K562 (cell line): Measurements from ENCODE around the gene RMI1. TPM values are rescaled to one million over a fixed set of nuclear protein-coding genes. Genes with fewer than 3 reads are reported as not detected.

ENCODE experiments used
- ARID1B ChIP-seq: fragments of 450-650 bp; IDR thresholded peaks from 2 replicates; pipeline ENCODE4 v1.6.1; 2016; ENCODE audit warnings: antibody characterized with exemption, mild to moderate bottlenecking, inconsistent platforms
- BRF2 ChIP-seq: IDR thresholded peaks from 3 replicates; pipeline ENCODE4 v1.6.1; 2011; ENCODE audit warnings: borderline replicate concordance, mild to moderate bottlenecking; ENCODE audit not compliant: insufficient read length, insufficient read depth
- CBFB ChIP-seq: sonication (generic); formaldehyde crosslinking; IDR thresholded peaks from 2 replicates; pipeline ENCODE4 v1.4.0; 2020; ENCODE audit warnings: mild to moderate bottlenecking, missing genetic modification reagents
- DNMT1 ChIP-seq: fragments of 450-650 bp; IDR thresholded peaks from 2 replicates; pipeline ENCODE4 v1.6.1; 2016; ENCODE audit warnings: antibody characterized with exemption, mild to moderate bottlenecking
- ERF ChIP-seq: fragments of 450-650 bp; formaldehyde crosslinking; IDR thresholded peaks from 2 replicates; pipeline ENCODE4 v1.4.0; 2020; ENCODE audit warnings: mild to moderate bottlenecking, mixed read lengths
- HBP1 ChIP-seq: fragments of 450-650 bp; formaldehyde crosslinking; IDR thresholded peaks from 2 replicates; pipeline ENCODE4 v1.4.0; 2022; ENCODE audit warnings: missing genetic modification characterization
- NR4A1 ChIP-seq, 2 experiments: fragments of 250-450 bp in 1 of 2; fragments of 450-650 bp in 1 of 2; sonication (Bioruptor Pico) in 1 of 2; IDR thresholded peaks; 2 replicates each; pipeline versions ENCODE4 v1.4.0 to v1.6.1; 2016 to 2020; ENCODE audit warnings: mild to moderate bottlenecking in 2 of 2, missing compliant biosample characterization in 1 of 2, missing genetic modification characterization in 1 of 2, moderate library complexity in 1 of 2
- RAD21 ChIP-seq, 2 experiments: fragments of 250-450 bp in 1 of 2; fragments of 450-650 bp in 1 of 2; sonication (Bioruptor Pico) in 1 of 2; formaldehyde crosslinking in 1 of 2; IDR thresholded peaks in 1 of 2; conservative IDR thresholded peaks in 1 of 2; 2 replicates each; pipeline versions ENCODE4 v1.4.0 to v1.8.0; 2020 to 2022; ENCODE audit warnings: mild to moderate bottlenecking in 2 of 2, moderate library complexity in 1 of 2
- REST ChIP-seq, 2 experiments: fragments of 450-650 bp; formaldehyde crosslinking in 1 of 2; IDR thresholded peaks; 2 replicates each; pipeline versions ENCODE4 v1.4.0 to v1.6.1; 2014 to 2020; ENCODE audit warnings: mild to moderate bottlenecking in 2 of 2, borderline replicate concordance in 1 of 2, low read depth in 1 of 2
- SPI1 ChIP-seq: IDR thresholded peaks from 2 replicates; pipeline ENCODE4 v1.6.1; 2011; ENCODE audit warnings: low read depth, low read length, control low read depth, borderline replicate concordance
- TBP ChIP-seq: optimal IDR thresholded peaks from 2 replicates; pipeline ENCODE3; 2011; ENCODE audit warnings: low read depth, low read length, improper control_type of control experiment
- TGIF2 ChIP-seq: sonication (generic); formaldehyde crosslinking; IDR thresholded peaks from 2 replicates; pipeline ENCODE4 v1.8.1; 2022; ENCODE audit warnings: mild to moderate bottlenecking, missing genetic modification reagents, moderate library complexity
- THRB ChIP-seq: fragments of 450-650 bp; formaldehyde crosslinking; conservative IDR thresholded peaks from 2 replicates; pipeline ENCODE4 v1.4.0; 2022; ENCODE audit warnings: mild to moderate bottlenecking, missing genetic modification characterization
- polyA plus RNA-seq, 8 experiments: library from polyadenylated mRNA; depleted of rRNA in 4 of 8; stranded (reverse) in 5 of 8; unstranded in 3 of 8; fragments of >200 nt; fragmentation: Nextera tagmentation in 2 of 8; fragmentation: Illumina TruSeq in 1 of 8; extraction: Ambion mirVana in 2 of 8; extraction: Trizol in 1 of 8; gene quantifications; 2 replicates each; pipeline versions ENCODE4 v1.2.1 to v1.2.3, GENCODE V29; 2011 to 2014; ENCODE audit warnings: inconsistent platforms in 1 of 8, missing spikeins in 1 of 8
- total RNA-seq, 7 experiments: library from RNA; depleted of rRNA in 6 of 7; stranded (reverse); fragments of >200 nt in 6 of 7; fragmentation: Illumina TruSeq in 2 of 7; extraction: Trizol in 2 of 7; gene quantifications; 2 replicates each; pipeline versions ENCODE4 v1.2.1 to v1.2.3, GENCODE V29; 2011 to 2021; ENCODE audit warnings: low replicate concordance in 1 of 7

The RMI1 gene
- total and polyA plus RNA-seq, 9 of the 15 experiments (the other 6 are each of a cell fraction or from before 2014, with no cell fraction given), result 3.0 to 17.4 (median 10.6) TPM

GRCh38 chr9:83979812-83980394 lies 702 bp upstream of the RMI1 start, which contains the start of gene HNRNPK (continued):
- no peak for TF ChIP-seq DNMT1
- no peak for TF ChIP-seq ERF (CRISPR knock-in tag)
- no peak for TF ChIP-seq CBFB (CRISPR knock-in tag)
- TF ChIP-seq HBP1 (CRISPR knock-in tag), result no peak
- TF ChIP-seq SPI1, result no peak
- TF ChIP-seq TGIF2, result no peak
- no peak for TF ChIP-seq THRB (CRISPR knock-in tag)
- TF ChIP-seq ARID1B, result no peak
- peak; percentile 83 for TF ChIP-seq REST (IDR thresholded peaks at IDR 0.05; ENCODE audit: borderline replicate concordance)
- no peak for TF ChIP-seq REST (CRISPR knock-in tag; IDR thresholded peaks at IDR 0.05; ENCODE audit: low read depth)
- TF ChIP-seq RAD21 (CRISPR knock-in tag; conservative IDR thresholded peaks at IDR 0.05 in 1 of 2, IDR thresholded peaks at IDR 0.05 in 1 of 2), result no peak
- TF ChIP-seq NR4A1 (CRISPR knock-in tag; IDR thresholded peaks at IDR 0.05), result no peak
- TF ChIP-seq NR4A1 (tag; IDR thresholded peaks at IDR 0.05), result no peak
- TF ChIP-seq BRF2, result no peak
- TF ChIP-seq TBP, result no peak
